SK-N-MC (cell line): ENCODE results near the gene ETS2.

Experiments used
- EZH2 ChIP-seq: fragments of 200-600 bp; sonication (generic); IDR thresholded peaks from one replicate; pipeline ENCODE4 v1.6.1; 2017; ENCODE audit warnings: antibody characterized with exemption
- FOXP2 ChIP-seq: optimal IDR thresholded peaks from 2 replicates; pipeline ENCODE3; 2011; ENCODE audit warnings: mild to moderate bottlenecking, moderate library complexity; ENCODE audit not compliant: insufficient read depth; ENCODE audit errors: extremely low read length, control extremely low read depth
- POLR2AphosphoS5 ChIP-seq: IDR thresholded peaks from 2 replicates; pipeline ENCODE4 v1.6.1; 2012; ENCODE audit warnings: mild to moderate bottlenecking, low read depth, low read length, borderline replicate concordance

GRCh38 chr21:38850277-38850951 is 44.7 kb downstream of the ETS2 start:
- no peak for TF ChIP-seq EZH2
- no peak for TF ChIP-seq POLR2AphosphoS5
- no peak for TF ChIP-seq FOXP2
